Brain microvascular endothelial cell (primary cell): ENCODE measurements around the gene BBOF1.

Experiments used
- DNase-seq: peaks from one replicate; pipeline ENCODE4 v3.0.0-alpha.2; 2020
- H3K27ac ChIP-seq: fragments of 250-450 bp; sonication (Bioruptor Pico); 2 replicates; pipeline ENCODE4 v1.5.1; 2020; ENCODE audit warnings: mild to moderate bottlenecking, moderate library complexity
- H3K27me3 ChIP-seq: fragments of 250-450 bp; sonication (Bioruptor Pico); replicated peaks from 2 replicates; pipeline ENCODE4 v1.5.1; 2020; ENCODE audit warnings: mild to moderate bottlenecking
- H3K36me3 ChIP-seq: fragments of 250-450 bp; sonication (Bioruptor Pico); replicated peaks from 2 replicates; pipeline ENCODE4 v1.5.1; 2020; ENCODE audit warnings: mild to moderate bottlenecking
- H3K4me3 ChIP-seq: 2 replicates; pipeline ENCODE4 v1.5.1; 2011; ENCODE audit warnings: low read depth, mild to moderate bottlenecking, control low read depth, low read length, moderate library complexity
- in situ Hi-C: cut with HindIII; loops from 2 replicates; pipeline ENCODE4 v1.10.0; 2017; ENCODE audit warnings: low sequenced_read_pairs, low pct_ligation_motif_present
- TF ChIP-seq, protein P1 (sequence below): IDR thresholded peaks from 2 replicates; pipeline ENCODE4 v1.5.1; 2011; ENCODE audit warnings: low read depth, mild to moderate bottlenecking, moderate library complexity, low read length, control low read depth, inconsistent platforms; ENCODE audit errors: missing control alignments

The BBOF1 gene

DNA sequence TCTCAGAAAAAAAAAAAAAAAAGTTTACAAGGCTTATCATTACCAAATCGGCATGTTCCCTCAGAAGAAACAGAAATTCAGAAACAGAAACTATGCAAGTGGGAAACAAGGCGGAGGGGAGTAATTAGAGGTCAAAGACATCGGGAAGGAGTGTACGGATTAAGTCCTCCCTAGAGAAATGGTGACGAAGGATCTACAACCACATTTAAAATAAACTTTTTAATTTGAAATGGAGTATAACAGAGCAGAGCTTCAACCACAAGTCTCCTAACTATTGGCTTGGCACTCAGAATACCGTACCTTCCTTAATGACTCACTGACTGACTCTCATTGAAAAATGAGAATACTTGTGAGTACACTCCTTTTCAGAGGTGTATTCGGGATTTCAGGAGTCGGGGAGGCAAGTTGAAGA, 969 bp upstream of the BBOF1 start:
- Histone ChIP-seq H3K27ac (peak overlapping the region; percentile 93), H3K4me3 (peak overlapping the region; percentile 93), H3K36me3 (no peaks in the 10 kb centered on the region), H3K27me3 (no peaks in the 10 kb centered on the region)
- in situ Hi-C loops: no loop called here
- DNase-seq: no peak
- TF ChIP-seq, protein P1, sequence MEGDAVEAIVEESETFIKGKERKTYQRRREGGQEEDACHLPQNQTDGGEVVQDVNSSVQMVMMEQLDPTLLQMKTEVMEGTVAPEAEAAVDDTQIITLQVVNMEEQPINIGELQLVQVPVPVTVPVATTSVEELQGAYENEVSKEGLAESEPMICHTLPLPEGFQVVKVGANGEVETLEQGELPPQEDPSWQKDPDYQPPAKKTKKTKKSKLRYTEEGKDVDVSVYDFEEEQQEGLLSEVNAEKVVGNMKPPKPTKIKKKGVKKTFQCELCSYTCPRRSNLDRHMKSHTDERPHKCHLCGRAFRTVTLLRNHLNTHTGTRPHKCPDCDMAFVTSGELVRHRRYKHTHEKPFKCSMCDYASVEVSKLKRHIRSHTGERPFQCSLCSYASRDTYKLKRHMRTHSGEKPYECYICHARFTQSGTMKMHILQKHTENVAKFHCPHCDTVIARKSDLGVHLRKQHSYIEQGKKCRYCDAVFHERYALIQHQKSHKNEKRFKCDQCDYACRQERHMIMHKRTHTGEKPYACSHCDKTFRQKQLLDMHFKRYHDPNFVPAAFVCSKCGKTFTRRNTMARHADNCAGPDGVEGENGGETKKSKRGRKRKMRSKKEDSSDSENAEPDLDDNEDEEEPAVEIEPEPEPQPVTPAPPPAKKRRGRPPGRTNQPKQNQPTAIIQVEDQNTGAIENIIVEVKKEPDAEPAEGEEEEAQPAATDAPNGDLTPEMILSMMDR: no peak

DNA sequence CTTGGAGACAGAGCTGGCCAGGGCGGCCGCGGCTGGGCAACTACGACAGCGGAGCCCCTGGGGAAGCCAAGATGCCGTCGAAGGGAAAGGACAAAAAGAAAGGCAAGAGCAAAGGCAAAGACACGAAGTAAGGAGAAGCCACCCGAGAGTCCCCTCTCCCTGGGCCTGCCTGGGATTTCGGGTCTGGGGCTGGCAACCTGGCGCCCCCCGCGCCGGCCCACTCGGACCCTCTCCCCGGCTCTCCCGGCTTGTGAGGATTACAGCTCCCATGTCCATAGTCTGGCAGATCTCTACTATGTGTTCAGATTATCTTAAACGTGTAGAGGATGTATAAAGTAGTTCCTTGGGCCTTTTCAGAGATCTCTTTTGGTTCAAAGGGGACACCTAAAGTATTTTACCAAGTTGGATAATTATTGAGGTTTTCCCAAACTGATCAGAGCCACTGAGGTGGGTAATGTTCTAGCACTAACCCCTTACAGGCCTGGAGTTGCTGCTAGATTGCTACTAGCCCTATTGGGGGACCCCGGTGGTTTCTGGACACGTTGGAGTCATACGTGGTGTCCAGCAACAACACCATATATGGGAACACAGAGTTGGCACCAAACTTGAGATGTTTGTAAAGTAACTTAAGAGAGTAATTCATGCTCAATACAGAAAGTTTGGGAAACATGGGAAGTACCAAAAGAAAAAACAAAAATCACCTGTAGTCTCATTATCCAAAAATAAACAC, 424 bp downstream of the BBOF1 start:
- H3K36me3 ChIP-seq: no peaks in the 10 kb centered on the region
- H3K27ac ChIP-seq: peak overlapping the region; percentile 93
- H3K27me3 ChIP-seq: no peaks in the 10 kb centered on the region
- DNase-seq: peak; percentile 60
- in situ Hi-C loops: no loop called here
- peak overlapping the region; percentile 93 for H3K4me3 ChIP-seq
- TF ChIP-seq, protein P1: no peak

DNA sequence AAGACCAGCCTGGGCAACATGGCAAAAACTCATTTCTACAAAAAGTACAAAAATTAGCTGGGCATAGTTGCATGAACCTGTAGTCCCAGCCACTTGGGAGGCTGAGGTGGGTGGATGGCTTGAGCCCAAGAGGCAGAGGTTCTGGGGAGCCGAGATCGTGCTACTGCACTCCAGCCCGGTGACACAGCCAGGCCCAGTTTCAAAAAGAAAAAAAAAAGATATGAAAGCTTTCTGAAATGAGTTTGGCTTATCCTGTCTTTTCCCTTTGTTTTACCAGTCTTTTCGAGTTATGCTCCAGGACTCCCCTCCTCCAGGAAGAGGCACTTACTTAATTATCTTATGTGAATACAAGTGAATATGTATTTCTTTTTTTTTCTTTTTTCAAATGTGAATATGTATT, 3.2 kb downstream of the BBOF1 start:
- no peaks in the 10 kb centered on the region for H3K27me3 ChIP-seq
- TF ChIP-seq, protein P1: no peak
- H3K36me3 ChIP-seq: no peaks in the 10 kb centered on the region
- DNase-seq: no peak
- no peak overlapping the region for H3K27ac ChIP-seq
- in situ Hi-C loops: no loop called here
- no peak overlapping the region for H3K4me3 ChIP-seq

DNA sequence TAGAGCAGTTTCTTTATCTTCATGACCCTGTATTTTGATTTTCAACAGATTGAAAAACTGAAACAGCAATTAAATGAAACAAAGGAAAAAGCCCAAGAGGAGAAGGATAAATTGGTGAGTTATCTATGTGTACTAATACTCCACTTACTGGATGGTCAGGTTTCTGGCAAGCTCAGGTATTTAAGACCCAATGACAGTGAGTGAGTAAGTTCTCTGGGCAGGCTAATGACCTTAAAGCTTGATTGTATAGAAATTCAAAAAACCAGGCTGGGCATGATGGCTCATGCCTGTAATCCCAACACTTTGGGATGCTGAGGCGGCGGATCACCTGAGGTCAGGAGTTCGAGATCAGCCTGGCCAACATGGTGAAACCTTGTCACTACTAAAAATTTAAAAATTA, 10.0 kb downstream of the BBOF1 start:
- H3K4me3 ChIP-seq: no peak overlapping the region
- no peaks in the 10 kb centered on the region for H3K27me3 ChIP-seq
- in situ Hi-C loops: no loop called here
- no peak for DNase-seq
- TF ChIP-seq, protein P1: no peak
- no peak overlapping the region for H3K27ac ChIP-seq
- H3K36me3 ChIP-seq: no peaks in the 10 kb centered on the region

DNA sequence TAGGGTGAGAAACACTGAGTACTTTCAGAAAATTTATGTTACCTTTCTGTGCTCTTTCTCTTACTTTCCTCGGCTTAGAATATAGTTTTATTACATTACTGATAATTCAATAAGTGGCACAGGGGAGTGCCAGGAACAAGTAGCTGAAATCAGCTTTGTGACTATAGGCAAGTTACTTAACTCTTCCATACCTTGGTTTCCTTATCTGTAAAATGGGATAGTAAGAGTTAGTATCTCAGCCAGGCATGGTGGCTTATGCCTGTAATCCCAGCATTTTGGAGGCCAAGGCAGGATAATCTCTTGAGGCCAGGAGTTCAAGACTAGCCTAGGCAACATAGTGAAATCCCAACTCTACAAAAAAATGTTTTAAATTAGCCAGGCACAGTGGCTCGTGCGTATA, 15.4 kb downstream of the BBOF1 start:
- in situ Hi-C loops: no loop called here
- H3K27ac ChIP-seq: no peak overlapping the region
- H3K27me3 ChIP-seq: no peaks in the 10 kb centered on the region
- TF ChIP-seq, protein P1: no peak
- no peak overlapping the region for H3K4me3 ChIP-seq
- H3K36me3 ChIP-seq: no peaks in the 10 kb centered on the region
- no peak for DNase-seq

DNA sequence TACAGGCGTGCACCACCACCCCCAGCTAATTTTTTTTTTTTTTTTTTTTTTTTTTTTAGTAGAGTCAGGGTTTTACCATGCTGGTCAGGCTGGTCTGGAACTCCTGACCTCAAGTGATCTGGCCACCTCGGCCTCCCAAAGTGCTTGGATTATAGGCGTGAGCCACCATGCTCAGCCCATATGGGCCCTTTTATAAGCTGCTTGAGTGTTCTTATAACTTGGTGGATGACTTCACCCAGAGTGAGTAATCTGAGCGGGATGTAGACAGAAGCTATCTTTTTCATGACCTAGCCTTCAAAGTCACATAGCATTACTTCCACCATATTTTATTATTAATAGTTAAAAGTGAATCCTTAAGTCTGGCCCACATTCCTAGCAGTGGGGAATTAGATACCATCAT, 16.4 kb downstream of the BBOF1 start:
- DNase-seq: peak; percentile 32
- H3K27me3 ChIP-seq: no peaks in the 10 kb centered on the region
- in situ Hi-C loops: no loop called here
- no peaks in the 10 kb centered on the region for H3K36me3 ChIP-seq
- H3K4me3 ChIP-seq: no peak overlapping the region
- TF ChIP-seq, protein P1: no peak
- no peak overlapping the region for H3K27ac ChIP-seq
